Embryonic facial prominence (tissue), 1 donor: ENCODE results near the gene FCHO2.
"Not testable (repeated sequence)": the region's sequence is repeated elsewhere in the genome, so short reads cannot be mapped to it uniquely, and the experiment has no call there.

Experiments
- DNase-seq: peaks from one replicate; pipeline ENCODE4 v3.0.0-alpha.2; 2016; ENCODE audit errors: extremely low spot score

FCHO2 gene

GRCh38 chr5:72956324-72957140, 691 bp downstream of the FCHO2 start:
- peak; percentile 60 for DNase-seq

DNA sequence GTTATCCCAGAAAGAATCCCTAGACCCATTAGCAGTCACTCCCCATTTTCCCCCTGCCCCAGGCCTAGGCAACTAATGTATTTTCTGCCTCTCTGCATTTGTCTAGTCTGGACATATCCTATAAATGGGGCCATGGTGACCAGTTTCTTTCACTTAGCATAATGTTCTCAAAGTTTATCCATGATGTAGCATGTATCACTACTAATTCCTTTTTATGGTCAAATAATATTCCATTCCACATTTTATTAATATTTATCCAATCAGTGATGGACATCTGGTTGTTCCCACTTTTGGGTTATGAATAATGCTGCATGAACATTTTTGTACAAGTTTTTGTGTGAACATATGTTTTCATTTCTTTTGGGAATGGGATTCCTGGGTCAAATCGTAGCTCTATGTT, 1.5 kb downstream of the FCHO2 start:
- no peak for DNase-seq

DNA sequence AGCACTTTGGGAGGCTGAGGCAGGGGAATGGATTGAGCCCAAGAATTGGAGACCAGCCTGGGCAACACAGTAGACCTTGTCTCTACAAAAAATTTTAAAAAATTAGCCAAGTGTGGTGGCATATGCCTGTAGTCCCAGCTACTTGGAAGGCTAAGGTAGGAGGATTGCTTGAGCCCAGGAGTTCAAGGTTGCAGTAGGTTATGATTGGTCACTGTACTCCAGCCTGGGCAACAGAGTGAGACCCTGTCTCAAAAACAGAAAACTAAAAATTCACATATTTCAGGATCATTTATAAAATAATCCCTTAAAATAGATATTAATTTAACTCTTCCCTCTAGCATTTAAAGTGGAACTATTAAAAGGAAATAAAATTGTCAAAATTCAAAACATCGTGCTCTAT, 3.4 kb downstream of the FCHO2 start:
- DNase-seq, result no peak

- not testable (repeated sequence) for DNase-seq
Observed at GRCh38 chr5:72974481-72974880, 18.6 kb downstream of the FCHO2 start.

DNA sequence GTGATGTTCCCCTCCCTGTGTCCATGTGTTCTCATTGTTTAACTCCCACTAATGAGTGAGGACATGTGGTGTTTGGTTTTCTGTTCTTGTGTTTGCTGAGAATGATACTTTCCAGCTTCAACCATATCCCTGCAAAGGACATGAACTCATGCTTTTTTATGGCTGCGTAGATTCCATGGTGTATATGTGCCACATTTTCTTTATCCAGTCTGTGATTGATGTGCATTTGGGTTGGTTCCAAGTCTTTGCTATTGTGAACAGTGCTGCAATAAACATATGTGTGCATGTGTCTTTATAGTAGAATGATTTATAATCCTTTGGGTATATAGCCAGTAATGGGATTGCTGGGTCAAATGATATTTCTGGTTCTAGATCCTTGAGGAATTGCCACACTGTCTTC, 21.0 kb downstream of the FCHO2 start:
- DNase-seq, result not testable (repeated sequence)

GRCh38 chr5:72985719-72986118, 29.9 kb downstream of the FCHO2 start:
- DNase-seq, result no peak

GRCh38 chr5:72988769-72989168, 32.9 kb downstream of the FCHO2 start:
- no peak for DNase-seq

GRCh38 chr5:72991394-72991793, 35.6 kb downstream of the FCHO2 start:
- no peak for DNase-seq

GRCh38 chr5:72994578-72994977, 38.7 kb downstream of the FCHO2 start:
- no peak for DNase-seq

DNA sequence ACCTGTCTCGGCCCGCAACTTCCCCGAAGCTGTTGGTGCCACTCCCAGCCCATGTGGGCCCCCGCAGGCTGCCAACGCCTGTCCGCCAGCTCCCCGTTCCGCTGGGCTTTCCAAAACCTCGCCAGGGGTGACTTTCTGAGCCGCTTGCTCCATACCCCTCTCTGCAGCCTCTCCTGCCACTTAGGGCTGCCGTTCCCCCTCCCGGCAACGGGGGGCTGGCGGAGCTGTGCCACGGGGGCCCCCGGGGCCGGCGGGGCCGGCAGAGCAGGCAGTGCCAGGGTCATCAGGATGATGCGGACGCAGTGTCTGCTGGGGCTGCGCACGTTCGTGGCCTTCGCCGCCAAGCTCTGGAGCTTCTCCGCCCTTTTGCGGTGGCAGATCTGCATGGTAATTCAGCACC, 40.8 kb downstream of the FCHO2 start:
- DNase-seq, result no peak

GRCh38 chr5:72999916-73000315, 44.1 kb downstream of the FCHO2 start:
- DNase-seq, result no peak

GRCh38 chr5:73005886-73006285, 50.0 kb downstream of the FCHO2 start:
- no peak for DNase-seq

- no peak for DNase-seq
Observed at GRCh38 chr5:73007051-73007450, 51.2 kb downstream of the FCHO2 start.

DNA sequence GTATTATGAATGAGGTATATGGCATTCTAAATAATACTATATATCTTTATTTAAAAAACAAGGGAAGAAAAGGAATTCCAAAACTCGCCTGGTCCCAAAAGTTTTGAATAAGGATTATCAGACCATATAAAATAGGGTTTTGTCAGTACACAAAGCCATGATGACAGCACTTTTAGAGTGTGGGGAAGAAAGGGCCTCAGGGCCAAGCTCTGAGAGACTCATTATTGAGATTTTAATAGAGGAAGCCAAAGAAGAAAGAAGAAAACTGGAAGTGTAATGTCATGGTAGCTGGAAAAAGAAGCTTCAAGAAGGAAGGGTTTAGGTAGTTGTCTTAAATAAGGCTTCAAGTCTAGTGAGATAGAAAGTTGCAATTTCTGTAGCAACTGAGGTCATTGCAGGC, 53.0 kb downstream of the FCHO2 start:
- no peak for DNase-seq

DNA sequence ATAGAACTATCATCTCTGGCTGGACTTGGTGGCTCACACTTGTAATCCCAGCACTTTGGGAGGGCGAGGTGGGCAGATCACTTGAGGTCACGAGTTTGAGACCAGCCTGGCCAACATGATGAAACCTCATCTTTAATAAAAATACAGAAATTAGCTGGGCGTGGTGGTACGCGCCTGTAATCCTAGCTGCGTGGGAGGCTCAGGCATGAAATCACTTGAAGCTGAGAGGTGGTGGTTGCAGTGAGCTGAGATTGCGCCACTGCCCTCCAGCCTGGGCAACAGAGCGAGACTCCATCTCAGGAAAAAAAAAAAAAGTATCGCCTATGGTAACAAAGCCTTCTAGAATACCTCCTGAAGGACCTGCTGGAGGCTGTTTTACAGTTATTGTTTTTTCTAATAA, 55.8 kb downstream of the FCHO2 start:
- DNase-seq, result not testable (repeated sequence)

DNA sequence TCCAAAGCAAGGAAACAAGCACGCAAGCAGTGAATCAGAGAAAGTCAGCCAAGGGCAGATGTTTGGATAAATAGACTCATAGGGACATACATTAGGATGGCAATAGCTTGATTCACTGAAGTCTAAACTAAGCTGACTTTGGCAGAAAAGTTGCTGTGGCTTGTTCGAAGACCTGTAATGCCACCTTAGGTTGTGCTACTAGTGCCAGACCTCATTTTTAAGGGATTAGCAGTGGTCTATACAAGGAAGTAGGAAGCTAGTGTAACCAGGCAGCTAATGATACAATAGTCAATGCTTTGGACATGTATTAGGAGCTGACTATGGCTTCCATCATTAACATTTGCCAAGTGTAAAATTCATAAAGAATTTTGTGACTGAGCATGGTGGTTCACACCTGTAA, 63.1 kb downstream of the FCHO2 start:
- no peak for DNase-seq

- no peak for DNase-seq
Observed at GRCh38 chr5:73019766-73020165, 63.9 kb downstream of the FCHO2 start.

DNA sequence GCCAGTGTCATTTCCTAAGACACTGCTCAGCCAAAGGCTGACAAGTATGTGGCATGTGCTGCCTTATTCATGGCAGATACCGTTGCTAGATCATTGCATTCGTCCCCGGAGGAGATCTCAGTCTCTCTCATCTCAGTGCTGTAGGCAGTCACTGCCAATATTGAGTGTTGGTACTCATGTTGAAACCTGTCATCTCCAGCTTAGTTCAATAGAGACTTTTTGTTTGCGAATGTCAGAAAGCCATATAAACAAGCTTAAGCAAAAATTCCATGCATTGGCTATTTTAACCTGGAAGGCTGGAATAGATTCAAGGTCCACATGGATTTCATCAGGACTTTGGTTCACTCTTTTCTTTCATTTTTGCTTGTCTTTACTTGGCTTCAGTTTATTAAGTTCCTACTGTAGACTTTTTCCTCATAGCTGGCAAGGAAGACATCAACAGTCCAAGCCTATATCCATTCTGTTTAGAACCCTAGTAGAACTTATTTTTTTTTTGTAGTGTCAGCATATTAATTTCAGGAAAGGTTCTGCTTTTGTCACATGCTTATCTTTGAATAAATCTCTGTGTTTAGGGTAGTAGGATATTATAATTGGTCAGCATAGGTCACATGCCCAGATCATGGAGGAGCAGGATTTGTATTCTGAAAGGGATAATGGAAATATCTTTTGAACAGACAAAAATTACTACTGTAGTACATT, 66.8 kb downstream of the FCHO2 start:
- no peak for DNase-seq

GRCh38 chr5:73024946-73025544, 69.2 kb downstream of the FCHO2 start:
- DNase-seq, result not testable (repeated sequence)

- no peak for DNase-seq
Observed at GRCh38 chr5:73027361-73027760, 71.5 kb downstream of the FCHO2 start.

GRCh38 chr5:73027816-73028215, 72.0 kb downstream of the FCHO2 start:
- no peak for DNase-seq

DNA sequence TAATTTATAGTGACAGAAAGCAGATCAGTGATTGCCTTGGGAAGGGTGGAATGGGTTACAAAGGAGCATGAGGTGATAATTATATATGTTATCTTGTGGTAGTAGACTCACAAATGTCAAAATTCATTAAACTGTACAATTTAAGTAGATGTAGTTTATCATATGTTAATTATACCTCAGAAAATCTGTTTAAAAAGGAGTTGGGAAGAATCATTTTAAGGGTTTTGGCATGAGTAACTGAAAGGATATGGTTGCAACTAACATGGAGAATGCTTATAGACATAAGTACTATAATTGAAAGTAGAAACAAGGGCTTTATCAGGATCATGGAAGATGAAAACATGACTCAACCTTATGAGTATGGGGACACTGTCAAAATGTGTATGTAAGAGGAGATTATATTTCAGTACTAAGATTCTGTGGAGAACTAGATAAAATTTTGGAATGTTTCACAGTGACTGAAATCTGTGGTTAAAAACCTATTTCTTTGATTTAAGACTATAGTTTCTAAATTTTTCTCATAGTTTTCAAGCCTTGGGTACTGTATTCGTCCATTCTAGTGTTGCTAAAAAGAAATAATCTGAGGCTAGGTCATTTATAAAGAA, 73.3 kb downstream of the FCHO2 start:
- DNase-seq, result no peak
